Fibroblast of mammary gland (primary cell): ENCODE data around the gene GPR149.

Experiments used
- DNase-seq: peaks from one replicate; pipeline ENCODE4 v3.0.0-alpha.2; 2010; ENCODE audit warnings: low read depth
- H3K4me3 ChIP-seq: 2 replicates; pipeline ENCODE4 v1.5.1; 2011; ENCODE audit warnings: low read depth, mild to moderate bottlenecking, low read length, moderate library complexity; ENCODE audit not compliant: control insufficient read depth
- TF ChIP-seq, protein P1 (sequence below): conservative IDR thresholded peaks from 2 replicates; pipeline ENCODE4 v1.5.1; 2011; ENCODE audit warnings: low read depth, low read length, inconsistent platforms; ENCODE audit not compliant: control insufficient read depth, insufficient read depth

The GPR149 gene

DNA sequence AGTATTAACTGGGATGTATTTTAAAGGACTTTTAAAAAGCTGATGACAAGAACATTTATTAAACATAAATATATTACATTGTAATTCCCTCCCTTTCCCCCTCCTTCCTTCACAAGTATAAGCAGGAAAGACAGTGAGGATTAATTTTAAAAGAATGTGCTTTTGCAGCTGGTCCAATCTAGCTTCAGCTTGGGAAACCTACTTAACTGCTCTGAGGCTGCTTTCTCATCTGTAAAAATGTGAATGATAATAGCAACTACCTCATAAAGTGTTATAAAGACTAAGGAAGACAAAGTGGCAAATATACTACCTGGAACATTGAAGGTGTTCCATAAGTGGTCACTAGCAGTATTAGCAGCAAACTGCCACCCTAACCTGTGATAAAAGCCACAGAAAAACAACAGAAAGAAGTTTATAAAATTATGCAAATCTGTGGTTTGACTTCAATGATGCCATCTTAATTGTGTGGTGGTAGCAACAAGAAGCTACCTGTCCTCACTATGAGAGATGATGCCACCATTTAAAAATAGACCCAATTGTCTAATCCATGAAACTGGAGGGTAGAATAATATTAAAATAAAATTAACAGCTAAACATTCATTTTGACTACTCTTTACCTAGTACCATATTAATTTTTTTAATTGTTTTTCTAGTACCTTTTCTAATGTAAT is 125.7 kb downstream of the GPR149 start:
- TF ChIP-seq, protein P1, sequence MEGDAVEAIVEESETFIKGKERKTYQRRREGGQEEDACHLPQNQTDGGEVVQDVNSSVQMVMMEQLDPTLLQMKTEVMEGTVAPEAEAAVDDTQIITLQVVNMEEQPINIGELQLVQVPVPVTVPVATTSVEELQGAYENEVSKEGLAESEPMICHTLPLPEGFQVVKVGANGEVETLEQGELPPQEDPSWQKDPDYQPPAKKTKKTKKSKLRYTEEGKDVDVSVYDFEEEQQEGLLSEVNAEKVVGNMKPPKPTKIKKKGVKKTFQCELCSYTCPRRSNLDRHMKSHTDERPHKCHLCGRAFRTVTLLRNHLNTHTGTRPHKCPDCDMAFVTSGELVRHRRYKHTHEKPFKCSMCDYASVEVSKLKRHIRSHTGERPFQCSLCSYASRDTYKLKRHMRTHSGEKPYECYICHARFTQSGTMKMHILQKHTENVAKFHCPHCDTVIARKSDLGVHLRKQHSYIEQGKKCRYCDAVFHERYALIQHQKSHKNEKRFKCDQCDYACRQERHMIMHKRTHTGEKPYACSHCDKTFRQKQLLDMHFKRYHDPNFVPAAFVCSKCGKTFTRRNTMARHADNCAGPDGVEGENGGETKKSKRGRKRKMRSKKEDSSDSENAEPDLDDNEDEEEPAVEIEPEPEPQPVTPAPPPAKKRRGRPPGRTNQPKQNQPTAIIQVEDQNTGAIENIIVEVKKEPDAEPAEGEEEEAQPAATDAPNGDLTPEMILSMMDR, result no peak
- H3K4me3 ChIP-seq, result no peak overlapping the region
- peak; percentile 26 for DNase-seq

DNA sequence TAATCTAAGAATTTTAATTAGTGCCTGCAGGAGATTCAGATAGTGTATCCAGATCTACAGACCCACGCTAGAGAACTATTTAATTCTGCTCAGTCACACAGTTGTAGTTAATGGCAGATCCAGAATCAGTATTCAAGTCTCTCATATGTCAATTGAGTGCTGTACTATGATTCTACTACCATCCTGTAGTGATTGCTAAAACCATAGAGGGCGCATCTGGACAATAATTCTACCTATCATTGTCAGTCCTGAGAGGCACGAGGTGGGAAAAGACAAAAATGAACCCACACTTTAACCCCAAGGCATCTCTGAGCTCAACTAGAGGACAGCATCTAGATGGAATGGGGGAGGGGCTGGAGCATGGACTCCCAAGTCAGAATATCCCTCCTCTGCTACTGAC is 128.4 kb downstream of the GPR149 start:
- DNase-seq, result no peak
- TF ChIP-seq, protein P1, result no peak
- H3K4me3 ChIP-seq, result no peak overlapping the region

DNA sequence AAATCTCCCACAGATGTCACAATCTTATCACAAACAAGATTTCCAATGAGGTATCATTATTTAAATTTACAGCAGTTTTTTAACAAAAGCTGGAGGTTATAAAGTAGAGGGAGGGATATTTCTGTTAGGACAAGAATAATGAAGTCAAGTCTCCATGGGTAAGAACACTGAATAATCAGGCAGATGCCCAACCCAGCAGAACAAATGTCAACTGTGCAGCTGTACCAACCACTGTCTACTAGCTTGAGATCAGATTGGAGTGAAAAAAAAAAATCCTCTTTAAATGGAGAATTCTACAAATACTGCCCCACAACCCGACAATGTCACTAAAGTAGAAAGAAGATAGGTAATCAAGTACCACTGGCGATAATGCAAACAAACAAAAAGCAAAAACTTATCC is 136.0 kb downstream of the GPR149 start:
- TF ChIP-seq, protein P1, result no peak
- H3K4me3 ChIP-seq, result no peak overlapping the region
- DNase-seq, result no peak

DNA sequence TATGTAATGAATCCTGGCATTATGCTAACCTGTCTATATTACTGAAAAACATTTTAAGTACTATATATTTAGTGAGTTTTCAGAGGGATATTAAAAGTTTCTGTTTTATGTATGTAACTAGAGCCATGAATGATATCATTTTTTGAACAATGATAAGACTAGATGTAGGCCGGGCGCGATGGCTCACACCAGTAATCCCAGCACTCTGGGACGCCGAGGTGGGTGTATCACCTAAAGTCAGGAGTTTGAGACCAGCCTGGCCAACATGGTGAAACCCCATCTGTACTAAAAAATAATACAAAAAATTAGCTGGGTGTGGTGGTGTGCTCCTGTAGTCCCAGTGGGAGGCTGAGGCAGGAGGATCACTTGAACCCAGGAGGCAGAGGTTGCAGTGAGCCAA is 139.8 kb downstream of the GPR149 start:
- H3K4me3 ChIP-seq, result no peak overlapping the region
- no peak for DNase-seq
- TF ChIP-seq, protein P1, result no peak
